ENCODE data around the gene CAMK1D. TPM values are rescaled to one million over a fixed set of nuclear protein-coding genes. Genes with fewer than 3 reads are reported as not detected.

The CAMK1D gene
- total and polyA plus RNA-seq, 2 of the 8 experiments (the other 6 are each of a cell fraction or from before 2014, with no cell fraction given), result 3.5 to 10.6 TPM

DNA sequence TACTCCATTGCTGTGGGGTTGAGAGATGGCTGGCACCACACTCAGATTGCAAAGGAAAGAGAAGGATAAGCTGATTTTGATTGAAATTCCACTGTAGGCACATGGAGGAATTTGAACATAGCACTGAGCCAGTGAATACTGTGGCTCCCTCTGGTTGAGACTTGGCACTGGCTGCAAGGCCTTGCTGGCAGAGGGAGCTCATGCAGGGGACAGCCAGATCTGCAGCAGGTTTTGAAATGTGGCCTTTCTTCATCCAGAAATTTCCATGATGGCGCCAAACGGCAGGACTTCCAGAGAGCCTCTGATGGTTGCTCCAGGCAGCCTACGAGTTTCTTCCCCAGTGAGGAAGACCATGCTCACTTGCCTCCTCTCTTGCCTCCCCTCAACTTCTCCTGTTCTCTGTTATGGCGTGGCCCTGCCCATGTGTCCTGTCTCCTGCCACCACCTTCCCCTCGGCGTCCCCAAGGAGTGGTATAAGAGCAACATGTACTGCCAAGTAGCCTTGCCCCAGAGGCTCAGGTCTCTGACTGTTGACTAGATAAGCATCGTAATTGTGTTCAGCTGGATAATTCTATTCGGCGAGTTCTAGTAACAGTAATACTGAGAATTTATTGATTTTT lies 386.6 kb downstream of the CAMK1D start:
- Histone ChIP-seq H3K4ac (replicated peaks; ENCODE audit: insufficient read length, low read depth, low read length) (no peak overlapping the region), H3K27ac (ENCODE audit: low read depth, low read length) (no peak overlapping the region), H4K5ac (ENCODE audit: insufficient read length, low read depth, low read length) (no peak overlapping the region), H3K4me1 (replicated peaks in 1 of 4; ENCODE audit: control insufficient read depth in 3 of 4, insufficient read depth in 4 of 4, low read length in 3 of 4) (peaks cover 0 to 1% (median 0%) of the 10 kb centered on the region in 4 experiments; a peak in 3 of 7 replicates), H2AK5ac (ENCODE audit: low read depth, low read length) (no peak overlapping the region), H4K8ac (ENCODE audit: extremely low read depth, insufficient read depth, low read length) (no peak overlapping the region), H2BK5ac (ENCODE audit: low read depth, low read length) (no peak overlapping the region), H4K91ac (replicated peaks; ENCODE audit: insufficient read length, low read length) (no peak overlapping the region), H2BK15ac (ENCODE audit: low read length) (no peak overlapping the region), H3K9ac (replicated peaks in 1 of 4; ENCODE audit: extremely low read depth in 1 of 4, low read depth in 3 of 4, low read length in 3 of 4) (no peak overlapping the region), H3K79me2 (ENCODE audit: control insufficient read depth in 1 of 2, insufficient read depth in 2 of 2, low read length in 2 of 2) (no peaks in the 10 kb centered on the region), H3K4me3 (ENCODE audit: extremely low read depth in 1 of 4, insufficient read depth in 2 of 4, low read depth in 3 of 4, low read length in 4 of 4) (no peak overlapping the region), H2AFZ (ENCODE audit: low read length) (no peak overlapping the region), H2BK20ac (ENCODE audit: low read length) (no peak overlapping the region), H3K4me2 (ENCODE audit: insufficient read depth in 1 of 2, low read depth in 2 of 2, low read length in 2 of 2) (no peak overlapping the region), H3K36me3 (ENCODE audit: control insufficient read depth in 2 of 4, insufficient read depth in 4 of 4, low read length in 3 of 4) (no peaks in the 10 kb centered on the region), H3K23me2 (ENCODE audit: low read depth, low read length) (no peaks in the 10 kb centered on the region), H3K14ac (ENCODE audit: insufficient read length) (no peak overlapping the region), H3K23ac (ENCODE audit: insufficient read length) (no peak overlapping the region), H2BK120ac (replicated peaks; ENCODE audit: low read depth, low read length) (no peak overlapping the region), H3K79me1 (ENCODE audit: low read depth, low read length) (no peaks in the 10 kb centered on the region), H3K56ac (replicated peaks; ENCODE audit: insufficient read length, low read depth, low read length) (no peak overlapping the region), H4K20me1 (replicated peaks in 1 of 2; ENCODE audit: control insufficient read depth in 1 of 2, insufficient read depth in 2 of 2, low read length in 2 of 2) (no peaks in the 10 kb centered on the region), H2BK12ac (ENCODE audit: low read depth, low read length) (no peak overlapping the region), H3K18ac (ENCODE audit: extremely low read depth, low read length) (no peak overlapping the region), H3K9me3 (ENCODE audit: insufficient read depth in 2 of 2, low read depth in 1 of 2, low read length in 1 of 2) (no peaks in the 10 kb centered on the region), H3K27me3 (replicated peaks in 1 of 4; ENCODE audit: control insufficient read depth in 3 of 4, extremely low read depth in 1 of 4, insufficient read depth in 3 of 4, low read length in 3 of 4) (no peaks in the 10 kb centered on the region)
- no peak for TF ChIP-seq CREB1 (IDR thresholded peaks at IDR 0.05)
- TF ChIP-seq CBX8 (IDR thresholded peaks at IDR 0.05; ENCODE audit: borderline replicate concordance, low read depth, low read length), result no peak
- TF ChIP-seq TBP (IDR thresholded peaks at IDR 0.05; ENCODE audit: low read depth, low read length), result no peak
- no peak for TF ChIP-seq MAFK (IDR thresholded peaks at IDR 0.05; ENCODE audit: low read depth, low read length)
- TF ChIP-seq KDM1A (IDR thresholded peaks at IDR 0.05; ENCODE audit: borderline replicate concordance, low read length), result no peak
- TF ChIP-seq NRF1 (IDR thresholded peaks at IDR 0.05; ENCODE audit: low read depth, low read length), result no peak
- TF ChIP-seq RFX5 (IDR thresholded peaks at IDR 0.05; ENCODE audit: borderline replicate concordance, low read depth, low read length), result no peak
- FAIRE-seq, result no peak
- ChIA-PET POLR2A (ENCODE audit: partially characterized antibody) (interaction anchor here (0.6 kb wide), 1 partner anchor 25 kb away, joined by 3 read pairs; no protein-coding TSS in a partner anchor), CTCF (ENCODE audit: partially characterized antibody) (interaction anchor here (0.7 to 1.4 kb wide), 5 partner anchors 10 to 425 kb away, joined by 3 to 6 read pairs (median 3); no protein-coding TSS in a partner anchor)
- 86% methylated on average over 9 of the region's 9 CpGs; no CpG with 5 or more reads in 1 of the 2 experiments for WGBS, 2 experiments (ENCODE audit: extremely low coverage in 1 of 2, insufficient coverage in 1 of 2, insufficient read length in 1 of 2, insufficient replicate concordance in 2 of 2, low coverage in 1 of 2, low lambda C conversion rate in 2 of 2, missing lambda C conversion rate in 1 of 2)
- no peak for DNase-seq (ENCODE audit: low read depth in 1 of 2, low spot score in 2 of 2)

Measured in H1 (cell line).